Measurements from ENCODE around the gene DCAF8L2.
"Not testable (repeated sequence)": the region's sequence is repeated elsewhere in the genome, so short reads cannot be mapped to it uniquely, and the experiment has no call there.

DNA sequence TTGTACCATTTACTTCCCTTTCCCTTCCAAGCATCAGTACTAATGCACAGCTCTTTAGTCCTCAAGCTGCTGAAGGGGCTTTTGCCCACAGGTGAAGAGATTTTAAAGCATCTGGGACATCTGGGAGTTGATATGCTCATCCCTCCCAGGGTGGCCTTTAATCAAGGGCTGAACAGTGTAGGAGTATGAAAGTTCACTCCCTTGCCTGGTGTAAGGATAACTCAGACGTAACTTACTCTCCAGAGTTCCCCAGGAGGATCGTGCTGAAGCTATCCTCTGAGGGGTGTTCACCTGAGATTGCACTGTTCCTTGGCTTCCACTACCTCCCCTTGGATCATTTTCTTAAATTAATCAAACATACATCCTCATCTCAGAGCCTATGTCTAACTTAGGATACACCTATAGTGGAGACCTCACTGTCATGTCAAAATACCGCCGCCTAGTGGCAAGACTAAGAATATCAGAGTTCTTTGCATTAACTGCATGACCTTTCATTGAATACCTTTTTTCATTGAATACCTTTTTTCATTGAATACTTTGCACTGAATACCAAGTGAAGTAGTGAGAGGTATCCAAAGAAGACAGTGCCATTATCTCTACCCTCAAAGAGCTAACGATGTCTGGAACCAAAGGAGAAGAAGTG is 93.5 kb downstream of the DCAF8L2 start:
- TF ChIP-seq CTCF (IDR thresholded peaks at IDR 0.05): peak; percentile 32
- TF ChIP-seq POLR2AphosphoS2 (conservative IDR thresholded peaks at IDR 0.05; ENCODE audit: low read length); SMC3 (IDR thresholded peaks at IDR 0.05); POLR2A (IDR thresholded peaks at IDR 0.05; ENCODE audit: low read length); JUN (IDR thresholded peaks at IDR 0.05); CHD2 (IDR thresholded peaks at IDR 0.05; ENCODE audit: low read length, partially characterized antibody); EP300 (IDR thresholded peaks at IDR 0.05): not testable (repeated sequence)
- TF ChIP-seq, protein P1, sequence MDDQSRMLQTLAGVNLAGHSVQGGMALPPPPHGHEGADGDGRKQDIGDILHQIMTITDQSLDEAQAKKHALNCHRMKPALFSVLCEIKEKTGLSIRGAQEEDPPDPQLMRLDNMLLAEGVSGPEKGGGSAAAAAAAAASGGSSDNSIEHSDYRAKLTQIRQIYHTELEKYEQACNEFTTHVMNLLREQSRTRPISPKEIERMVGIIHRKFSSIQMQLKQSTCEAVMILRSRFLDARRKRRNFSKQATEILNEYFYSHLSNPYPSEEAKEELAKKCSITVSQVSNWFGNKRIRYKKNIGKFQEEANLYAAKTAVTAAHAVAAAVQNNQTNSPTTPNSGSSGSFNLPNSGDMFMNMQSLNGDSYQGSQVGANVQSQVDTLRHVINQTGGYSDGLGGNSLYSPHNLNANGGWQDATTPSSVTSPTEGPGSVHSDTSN (IDR thresholded peaks at IDR 0.05): not testable (repeated sequence)

Measured in A549 (cell line).